ENCODE measurements around the gene SLC44A5. TPM values are rescaled to one million over a fixed set of nuclear protein-coding genes. Genes with fewer than 3 reads are reported as not detected.

Gene SLC44A5
- total and polyA plus RNA-seq, 2 experiments from 2014 or later = 3.3 to 11.7 TPM

DNA sequence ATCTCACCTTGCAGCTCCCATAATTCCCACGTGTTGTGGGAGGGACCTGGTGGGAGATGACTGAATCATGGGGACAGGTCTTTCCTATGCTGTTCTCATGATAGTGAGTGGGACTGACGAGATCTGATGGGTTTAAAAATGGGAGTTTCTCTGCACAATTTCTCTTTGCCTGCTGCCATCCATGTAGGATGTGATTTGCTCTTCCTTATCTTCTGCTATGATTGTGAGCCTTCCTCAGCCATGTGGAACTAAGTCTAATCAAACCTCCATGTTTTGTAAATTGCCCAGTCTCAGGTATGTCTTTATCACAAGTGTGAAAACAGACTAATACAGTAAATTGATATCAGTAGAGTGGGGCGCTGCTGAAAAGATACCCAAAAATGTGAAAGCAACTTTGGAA, 195.7 kb downstream of the SLC44A5 start:
- Mint-ChIP-seq H3K27me3 (ENCODE audit: insufficient read depth, low read depth, poor library complexity) (no peaks in the 10 kb centered on the region), H3K27ac (no peak overlapping the region), H3K36me3 (ENCODE audit: low read depth) (0 out of 3 replicates have a peak, but pooled peaks cover 6% of the 10 kb centered on the region), H3K9me3 (peaks cover 9% of the 10 kb centered on the region; the same call in 1 of the 3 replicates), H3K4me1 (no peaks in the 10 kb centered on the region), H3K4me3 (no peak overlapping the region)
- Histone ChIP-seq H3K79me2 (replicated peaks; ENCODE audit: insufficient read depth) (no peaks in the 10 kb centered on the region), H3K9me2 (ENCODE audit: insufficient read depth) (no peaks in the 10 kb centered on the region), H3F3A (replicated peaks; ENCODE audit: low read depth) (no peaks in the 10 kb centered on the region), H3K27ac (ENCODE audit: low read depth) (no peak overlapping the region), H3K27me3 (ENCODE audit: insufficient read depth) (no peaks in the 10 kb centered on the region), H2AFZ (no peak overlapping the region), H3K4me3 (no peak overlapping the region), H3K36me3 (ENCODE audit: insufficient read depth) (no peaks in the 10 kb centered on the region), H4K20me1 (replicated peaks; ENCODE audit: insufficient read depth) (no peaks in the 10 kb centered on the region), H3K4me1 (ENCODE audit: insufficient read depth) (no peaks in the 10 kb centered on the region), H3K4me2 (no peak overlapping the region)
- ATAC-seq (no peak), DNase-seq (ENCODE audit: low spot score) (no peak)
- no peak for TF ChIP-seq NANOG (IDR thresholded peaks at IDR 0.05; ENCODE audit: borderline replicate concordance)
- TF ChIP-seq EZH2phosphoT487 (IDR thresholded peaks at IDR 0.05; ENCODE audit: unreplicated experiment) = no peak
- no peak for TF ChIP-seq ZNF114 (CRISPR knock-in tag; IDR thresholded peaks at IDR 0.05)
- TF ChIP-seq, protein P1, sequence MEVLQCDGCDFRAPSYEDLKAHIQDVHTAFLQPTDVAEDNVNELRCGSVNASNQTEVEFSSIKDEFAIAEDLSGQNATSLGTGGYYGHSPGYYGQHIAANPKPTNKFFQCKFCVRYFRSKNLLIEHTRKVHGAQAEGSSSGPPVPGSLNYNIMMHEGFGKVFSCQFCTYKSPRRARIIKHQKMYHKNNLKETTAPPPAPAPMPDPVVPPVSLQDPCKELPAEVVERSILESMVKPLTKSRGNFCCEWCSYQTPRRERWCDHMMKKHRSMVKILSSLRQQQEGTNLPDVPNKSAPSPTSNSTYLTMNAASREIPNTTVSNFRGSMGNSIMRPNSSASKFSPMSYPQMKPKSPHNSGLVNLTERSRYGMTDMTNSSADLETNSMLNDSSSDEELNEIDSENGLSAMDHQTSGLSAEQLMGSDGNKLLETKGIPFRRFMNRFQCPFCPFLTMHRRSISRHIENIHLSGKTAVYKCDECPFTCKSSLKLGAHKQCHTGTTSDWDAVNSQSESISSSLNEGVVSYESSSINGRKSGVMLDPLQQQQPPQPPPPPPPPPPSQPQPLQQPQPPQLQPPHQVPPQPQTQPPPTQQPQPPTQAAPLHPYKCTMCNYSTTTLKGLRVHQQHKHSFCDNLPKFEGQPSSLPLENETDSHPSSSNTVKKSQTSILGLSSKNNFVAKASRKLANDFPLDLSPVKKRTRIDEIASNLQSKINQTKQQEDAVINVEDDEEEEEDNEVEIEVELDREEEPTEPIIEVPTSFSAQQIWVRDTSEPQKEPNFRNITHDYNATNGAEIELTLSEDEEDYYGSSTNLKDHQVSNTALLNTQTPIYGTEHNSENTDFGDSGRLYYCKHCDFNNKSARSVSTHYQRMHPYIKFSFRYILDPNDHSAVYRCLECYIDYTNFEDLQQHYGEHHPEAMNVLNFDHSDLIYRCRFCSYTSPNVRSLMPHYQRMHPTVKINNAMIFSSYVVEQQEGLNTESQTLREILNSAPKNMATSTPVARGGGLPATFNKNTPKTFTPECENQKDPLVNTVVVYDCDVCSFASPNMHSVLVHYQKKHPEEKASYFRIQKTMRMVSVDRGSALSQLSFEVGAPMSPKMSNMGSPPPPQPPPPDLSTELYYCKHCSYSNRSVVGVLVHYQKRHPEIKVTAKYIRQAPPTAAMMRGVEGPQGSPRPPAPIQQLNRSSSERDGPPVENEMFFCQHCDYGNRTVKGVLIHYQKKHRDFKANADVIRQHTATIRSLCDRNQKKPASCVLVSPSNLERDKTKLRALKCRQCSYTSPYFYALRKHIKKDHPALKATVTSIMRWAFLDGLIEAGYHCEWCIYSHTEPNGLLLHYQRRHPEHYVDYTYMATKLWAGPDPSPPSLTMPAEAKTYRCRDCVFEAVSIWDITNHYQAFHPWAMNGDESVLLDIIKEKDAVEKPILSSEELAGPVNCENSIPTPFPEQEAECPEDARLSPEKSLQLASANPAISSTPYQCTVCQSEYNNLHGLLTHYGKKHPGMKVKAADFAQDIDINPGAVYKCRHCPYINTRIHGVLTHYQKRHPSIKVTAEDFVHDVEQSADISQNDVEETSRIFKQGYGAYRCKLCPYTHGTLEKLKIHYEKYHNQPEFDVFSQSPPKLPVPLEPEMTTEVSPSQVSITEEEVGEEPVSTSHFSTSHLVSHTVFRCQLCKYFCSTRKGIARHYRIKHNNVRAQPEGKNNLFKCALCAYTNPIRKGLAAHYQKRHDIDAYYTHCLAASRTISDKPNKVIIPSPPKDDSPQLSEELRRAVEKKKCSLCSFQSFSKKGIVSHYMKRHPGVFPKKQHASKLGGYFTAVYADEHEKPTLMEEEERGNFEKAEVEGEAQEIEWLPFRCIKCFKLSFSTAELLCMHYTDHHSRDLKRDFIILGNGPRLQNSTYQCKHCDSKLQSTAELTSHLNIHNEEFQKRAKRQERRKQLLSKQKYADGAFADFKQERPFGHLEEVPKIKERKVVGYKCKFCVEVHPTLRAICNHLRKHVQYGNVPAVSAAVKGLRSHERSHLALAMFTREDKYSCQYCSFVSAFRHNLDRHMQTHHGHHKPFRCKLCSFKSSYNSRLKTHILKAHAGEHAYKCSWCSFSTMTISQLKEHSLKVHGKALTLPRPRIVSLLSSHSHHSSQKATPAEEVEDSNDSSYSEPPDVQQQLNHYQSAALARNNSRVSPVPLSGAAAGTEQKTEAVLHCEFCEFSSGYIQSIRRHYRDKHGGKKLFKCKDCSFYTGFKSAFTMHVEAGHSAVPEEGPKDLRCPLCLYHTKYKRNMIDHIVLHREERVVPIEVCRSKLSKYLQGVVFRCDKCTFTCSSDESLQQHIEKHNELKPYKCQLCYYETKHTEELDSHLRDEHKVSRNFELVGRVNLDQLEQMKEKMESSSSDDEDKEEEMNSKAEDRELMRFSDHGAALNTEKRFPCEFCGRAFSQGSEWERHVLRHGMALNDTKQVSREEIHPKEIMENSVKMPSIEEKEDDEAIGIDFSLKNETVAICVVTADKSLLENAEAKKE (CRISPR knock-in tag; IDR thresholded peaks at IDR 0.05) = no peak
- TF ChIP-seq CREB1 (CRISPR knock-in tag; IDR thresholded peaks at IDR 0.05; ENCODE audit: low read depth) = no peak
- no peak for TF ChIP-seq ZNF331 (CRISPR knock-in tag; IDR thresholded peaks at IDR 0.05; ENCODE audit: low read depth)
- no peak for TF ChIP-seq STAT1 (IDR thresholded peaks at IDR 0.05; ENCODE audit: unreplicated experiment)

DNA sequence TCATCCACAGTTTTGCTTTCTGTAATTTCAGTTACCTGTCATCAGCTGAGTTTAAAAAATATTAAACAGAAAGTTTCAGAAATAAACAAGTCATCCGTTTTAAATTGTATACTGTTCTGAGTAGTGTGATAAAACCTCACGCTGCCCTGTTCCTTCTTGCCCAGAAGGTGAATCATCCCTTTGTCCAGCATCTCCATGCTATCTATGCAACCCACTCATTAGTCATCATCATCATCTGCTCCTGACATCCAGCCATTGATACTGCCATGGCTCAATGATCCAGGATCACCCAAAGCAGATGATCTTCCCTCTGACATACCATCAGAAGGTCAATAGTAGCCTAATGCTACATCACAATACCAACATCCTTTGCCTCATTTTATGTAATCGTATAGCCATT, 198.3 kb downstream of the SLC44A5 start:
- H3K9me3 Mint-ChIP-seq = peaks cover 9% of the 10 kb centered on the region; the same call in 2 of the 3 replicates
- H3K79me2 ChIP-seq (replicated peaks; ENCODE audit: insufficient read depth) = no peaks in the 10 kb centered on the region
- no peaks in the 10 kb centered on the region for H3F3A ChIP-seq (replicated peaks; ENCODE audit: low read depth)
- no peaks in the 10 kb centered on the region; the same call in 1 of the 2 replicates for H3K9me2 ChIP-seq (ENCODE audit: insufficient read depth)
- H3K27me3 Mint-ChIP-seq (ENCODE audit: insufficient read depth, low read depth, poor library complexity) = no peaks in the 10 kb centered on the region
- DNase-seq (ENCODE audit: low spot score) = no peak
- H3K27ac Mint-ChIP-seq = no peak overlapping the region
- ATAC-seq = no peak
- no peaks in the 10 kb centered on the region for H3K36me3 ChIP-seq (ENCODE audit: insufficient read depth)
- no peak overlapping the region for H3K4me2 ChIP-seq
- H3K4me1 ChIP-seq (ENCODE audit: insufficient read depth) = no peaks in the 10 kb centered on the region
- H2AFZ ChIP-seq = no peak overlapping the region
- H3K4me3 Mint-ChIP-seq = no peak overlapping the region
- H3K4me3 ChIP-seq = no peak overlapping the region
- no peaks in the 10 kb centered on the region for H4K20me1 ChIP-seq (replicated peaks; ENCODE audit: insufficient read depth)
- H3K27me3 ChIP-seq (ENCODE audit: insufficient read depth) = no peaks in the 10 kb centered on the region
- no peak overlapping the region for H3K27ac ChIP-seq (ENCODE audit: low read depth)
- H3K36me3 Mint-ChIP-seq (ENCODE audit: low read depth) = 0 out of 3 replicates have a peak, but pooled peaks cover 6% of the 10 kb centered on the region
- no peaks in the 10 kb centered on the region for H3K4me1 Mint-ChIP-seq
- TF ChIP-seq, protein P2, sequence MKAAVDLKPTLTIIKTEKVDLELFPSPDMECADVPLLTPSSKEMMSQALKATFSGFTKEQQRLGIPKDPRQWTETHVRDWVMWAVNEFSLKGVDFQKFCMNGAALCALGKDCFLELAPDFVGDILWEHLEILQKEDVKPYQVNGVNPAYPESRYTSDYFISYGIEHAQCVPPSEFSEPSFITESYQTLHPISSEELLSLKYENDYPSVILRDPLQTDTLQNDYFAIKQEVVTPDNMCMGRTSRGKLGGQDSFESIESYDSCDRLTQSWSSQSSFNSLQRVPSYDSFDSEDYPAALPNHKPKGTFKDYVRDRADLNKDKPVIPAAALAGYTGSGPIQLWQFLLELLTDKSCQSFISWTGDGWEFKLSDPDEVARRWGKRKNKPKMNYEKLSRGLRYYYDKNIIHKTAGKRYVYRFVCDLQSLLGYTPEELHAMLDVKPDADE (IDR thresholded peaks at IDR 0.05) = no peak
- no peak for TF ChIP-seq EZH2 (IDR thresholded peaks at IDR 0.05; ENCODE audit: low read depth, unreplicated experiment)
